NCI-H2029 treated with DMSO at 0.1 percent for 48 hours (cell line): Measurements from ENCODE around the gene SOX8.
"Not testable (repeated sequence)": the region's sequence is repeated elsewhere in the genome, so short reads cannot be mapped to it uniquely, and the experiment has no call there.

Source experiments
- DNase-seq: peaks from one replicate; lab custom pipeline; 2025; lab: John Stamatoyannopoulos, UW

Gene SOX8

DNA sequence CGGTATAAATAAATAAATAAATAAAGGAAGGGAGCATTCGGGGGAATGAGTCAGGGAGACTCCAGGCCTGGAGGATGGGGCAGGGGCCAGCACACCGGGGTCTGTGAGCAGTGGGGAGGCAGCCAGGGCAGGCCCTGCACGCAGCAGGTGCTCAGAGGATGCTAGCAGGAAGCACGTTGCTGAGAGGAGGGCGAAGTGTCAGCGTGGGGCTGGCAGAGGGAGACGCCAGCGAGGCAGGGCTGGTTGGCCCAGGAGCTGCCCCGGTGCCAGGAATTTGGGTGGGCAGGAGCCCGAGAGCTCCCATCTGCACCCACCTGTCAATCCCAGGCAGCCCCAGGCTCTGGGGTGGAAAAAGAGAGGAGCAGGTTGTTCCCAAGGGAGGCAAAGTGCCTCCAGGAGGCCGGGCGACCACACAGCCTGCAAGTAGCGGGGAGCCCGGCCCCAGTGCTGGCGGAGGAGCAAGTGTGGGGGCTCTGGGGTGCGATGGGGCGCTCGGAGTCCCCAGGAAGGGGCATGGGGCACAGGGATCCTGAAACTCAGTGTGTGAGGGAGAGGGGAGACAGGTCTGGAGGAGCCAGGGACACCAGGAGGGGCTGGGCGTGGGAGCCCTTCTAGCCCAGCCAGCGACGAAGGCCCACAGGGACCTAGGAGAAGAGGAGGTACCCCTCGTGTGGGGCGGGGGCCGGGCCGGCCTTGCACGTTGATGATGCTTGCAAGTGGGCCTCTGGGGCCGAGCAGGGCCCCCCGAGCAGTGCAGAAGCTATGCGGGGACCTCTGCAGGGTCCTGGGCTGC, 28.0 kb downstream of the SOX8 start:
- no peak for DNase-seq

DNA sequence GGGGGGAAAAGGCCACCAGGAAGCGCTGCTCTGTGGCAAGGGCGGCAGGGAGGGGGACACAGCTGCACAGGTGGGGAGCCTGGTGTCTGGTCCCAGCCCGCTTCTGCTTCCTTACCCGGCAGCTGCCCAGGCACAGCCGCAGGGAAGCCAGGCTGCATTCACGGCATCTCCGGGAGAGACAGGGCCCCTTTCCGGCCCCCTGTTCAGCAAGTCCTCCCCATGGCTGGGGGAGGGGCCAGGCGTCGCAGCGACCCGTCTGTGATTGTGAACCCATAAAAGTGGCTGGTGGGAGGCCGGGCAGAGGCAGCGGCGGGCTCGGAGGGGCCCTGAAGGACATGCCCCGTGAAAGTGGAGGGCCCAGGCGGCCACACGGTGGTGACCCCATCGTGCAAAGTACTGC, 28.7 kb downstream of the SOX8 start:
- no peak for DNase-seq

DNA sequence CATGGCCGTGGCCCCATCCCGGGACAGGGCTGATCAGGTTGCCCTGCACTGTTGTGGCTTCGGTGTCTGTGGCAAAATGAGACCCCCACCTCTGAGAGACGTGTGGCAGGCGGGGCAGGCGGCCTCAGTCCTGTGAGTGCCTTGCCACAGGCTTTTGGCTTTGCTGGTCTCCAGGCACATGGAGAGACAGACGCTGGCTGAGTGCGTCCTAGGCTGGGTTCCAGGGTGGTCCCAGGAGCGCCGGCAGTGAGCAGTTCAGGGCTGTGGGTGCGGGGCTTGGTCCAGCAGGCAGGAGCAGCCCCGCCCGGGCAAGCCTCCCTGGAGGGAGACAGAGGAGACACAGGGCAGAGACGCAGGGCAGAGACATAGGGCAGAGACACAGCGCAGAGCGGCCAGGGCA, 29.2 kb downstream of the SOX8 start:
- no peak for DNase-seq

DNA sequence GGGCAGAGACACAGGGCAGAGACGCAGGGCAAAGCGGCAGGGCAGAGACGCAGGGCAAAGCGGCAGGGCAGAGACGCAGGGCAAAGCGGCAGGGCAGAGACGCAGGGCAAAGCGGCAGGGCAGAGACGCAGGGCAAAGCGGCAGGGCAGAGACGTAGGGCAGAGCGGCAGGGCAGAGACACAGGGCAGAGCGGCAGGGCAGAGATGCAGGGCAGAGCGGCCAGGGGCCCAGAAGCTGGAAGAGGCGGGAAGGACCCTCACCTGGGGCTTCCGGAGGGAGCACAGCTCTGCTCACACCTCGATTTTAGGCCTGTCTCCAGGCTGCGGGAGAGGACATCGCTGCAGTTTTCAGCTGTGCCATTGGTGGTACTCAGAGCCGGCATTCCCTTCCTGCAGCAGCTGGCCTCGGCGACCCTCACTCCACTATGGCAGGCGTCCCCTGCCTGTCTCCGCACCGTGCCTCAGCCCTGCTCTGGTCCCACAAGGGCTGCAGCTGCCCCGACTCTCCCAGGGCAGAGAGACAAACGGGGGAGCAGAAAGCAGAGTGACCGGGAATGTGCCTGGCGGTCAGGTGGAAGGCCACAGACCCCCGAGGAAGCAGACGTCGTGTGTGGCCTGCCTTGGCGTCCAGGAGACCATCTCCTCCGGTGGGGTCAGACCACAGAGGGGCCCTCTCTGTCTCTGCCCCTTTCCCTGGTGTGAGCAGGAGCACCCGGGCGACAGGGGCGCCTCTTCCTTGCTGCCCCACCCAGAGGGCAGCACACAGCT, 29.9 kb downstream of the SOX8 start:
- no peak for DNase-seq

DNA sequence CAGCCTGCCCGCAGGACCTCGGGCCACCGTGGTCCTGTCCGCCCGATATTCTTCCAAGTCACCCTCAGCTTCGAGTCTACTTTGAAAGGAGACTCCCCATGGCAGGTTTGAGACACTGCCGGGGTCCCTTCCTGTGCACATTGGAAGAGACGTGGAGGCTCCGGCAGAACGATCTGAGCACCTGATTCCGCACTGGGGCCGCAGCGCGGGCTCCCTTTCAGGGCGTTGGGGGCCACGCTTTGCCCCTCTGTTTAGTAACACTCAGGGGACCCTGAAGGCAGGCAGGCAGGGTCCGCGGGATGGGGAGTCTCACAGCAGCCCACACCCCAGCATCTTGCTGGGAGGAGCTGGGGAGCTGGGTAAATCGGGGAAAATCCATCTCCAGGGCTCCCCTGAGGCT, 30.6 kb downstream of the SOX8 start:
- no peak for DNase-seq

DNA sequence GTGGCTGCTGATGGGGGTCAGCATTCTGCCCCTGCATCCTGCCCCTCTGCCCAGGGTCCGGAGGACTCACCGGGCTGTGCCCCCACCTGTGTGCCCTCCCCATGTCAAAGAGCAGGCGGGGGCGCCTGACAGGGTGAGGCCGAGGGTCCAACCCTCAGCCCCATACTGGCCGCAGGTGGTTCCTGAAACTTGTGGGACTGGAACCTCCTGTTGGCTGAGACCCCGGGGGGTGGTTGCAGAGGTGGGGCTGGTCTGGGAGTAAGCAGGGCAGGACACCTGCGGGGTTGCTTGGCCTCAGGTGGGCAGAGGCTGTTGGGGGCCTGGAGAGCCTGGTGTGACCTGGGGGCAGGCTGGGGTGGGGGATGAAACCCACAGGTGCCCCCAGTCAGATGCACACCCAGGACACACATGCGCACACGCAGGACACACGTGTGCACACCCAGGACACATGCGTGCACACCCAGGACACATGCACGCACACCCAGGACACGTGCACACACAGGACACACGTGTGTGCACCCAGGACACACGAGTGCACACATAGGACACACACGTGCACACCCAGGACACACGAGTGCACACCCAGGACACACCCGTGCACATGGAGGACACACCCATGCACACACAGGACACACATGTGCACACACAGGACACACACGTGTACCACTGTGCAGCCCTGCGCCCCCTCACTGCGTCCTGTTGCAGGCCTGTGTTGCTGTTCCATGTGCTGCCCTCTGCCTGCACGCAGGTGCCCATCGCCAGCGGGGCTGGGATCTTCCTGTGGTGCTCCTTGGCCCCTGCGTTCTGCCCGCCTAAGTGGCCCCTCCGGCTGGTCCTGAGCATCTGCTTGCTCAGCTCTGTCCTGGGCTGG, 31.4 kb downstream of the SOX8 start:
- no peak for DNase-seq

DNA sequence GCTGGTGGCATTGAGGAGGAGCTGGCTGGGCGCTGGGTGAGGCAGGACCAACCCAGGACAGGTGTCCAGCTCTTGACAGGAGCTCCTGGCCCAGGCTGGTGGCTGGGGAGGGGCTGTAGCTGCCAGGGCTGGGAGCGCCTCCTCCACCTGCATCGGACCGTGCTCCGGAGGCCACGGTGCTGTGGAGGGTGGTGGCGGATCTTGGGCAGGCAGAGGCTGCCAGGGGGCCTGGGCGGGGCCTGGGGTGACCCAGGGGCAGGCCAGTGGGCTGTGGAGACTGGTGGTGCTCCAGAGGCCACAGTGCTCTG, 32.0 kb downstream of the SOX8 start:
- DNase-seq: no peak

DNA sequence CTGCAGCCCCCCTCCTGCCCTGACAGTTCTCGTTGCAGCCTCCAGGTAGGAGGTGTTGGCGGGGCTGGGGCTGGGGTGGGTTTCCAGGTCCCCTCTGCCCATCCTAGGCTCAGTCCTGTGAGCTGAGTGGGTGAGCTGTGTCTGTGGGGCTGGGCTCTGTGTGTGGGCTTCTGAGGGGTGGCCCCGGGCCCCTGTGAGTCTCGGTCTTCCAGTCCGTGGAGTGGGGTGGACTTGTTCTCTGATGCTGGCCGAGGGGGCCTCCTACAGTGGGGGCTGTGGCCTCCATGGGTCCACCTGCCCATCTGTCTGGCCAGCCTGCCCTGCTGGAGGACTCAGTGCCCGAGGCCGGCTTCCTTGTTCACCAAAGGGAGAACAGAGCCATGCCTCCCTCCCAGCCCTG, 32.7 kb downstream of the SOX8 start:
- no peak for DNase-seq

DNA sequence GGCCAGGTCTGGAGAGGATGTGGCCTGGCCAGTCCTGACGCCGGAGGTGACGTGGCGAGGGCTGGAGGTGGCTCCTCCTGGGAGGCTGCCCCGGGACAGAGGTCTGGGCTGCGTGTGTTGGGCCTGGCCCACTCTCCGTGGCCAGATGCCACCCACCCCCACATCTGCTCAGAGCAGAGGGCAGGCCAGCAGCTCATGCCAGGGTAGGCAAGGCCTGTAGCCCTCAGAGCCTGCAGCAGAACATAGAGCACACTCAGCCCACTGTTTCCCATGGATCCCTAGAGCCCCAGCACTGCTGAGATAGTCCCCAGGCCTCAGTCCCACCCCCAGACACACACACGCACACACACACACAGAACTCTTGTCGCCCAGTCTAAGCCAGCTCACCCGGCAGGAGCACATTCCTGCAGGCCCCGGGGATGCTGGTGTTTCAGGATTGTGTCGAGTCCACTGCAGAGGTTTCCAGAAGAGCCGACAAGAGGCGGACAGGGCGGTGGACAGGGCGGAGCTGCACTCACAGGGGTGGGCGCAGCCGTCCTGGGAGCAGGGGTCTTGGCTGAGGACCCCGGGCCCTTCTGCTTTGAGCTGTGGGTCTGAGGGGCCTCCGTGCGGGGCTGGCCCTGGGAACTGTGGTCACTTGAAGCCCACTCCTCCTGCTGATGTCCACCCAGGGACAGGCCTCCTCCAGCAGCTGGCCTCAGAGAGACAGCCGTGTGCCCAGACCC, 33.4 kb downstream of the SOX8 start:
- DNase-seq: no peak

DNA sequence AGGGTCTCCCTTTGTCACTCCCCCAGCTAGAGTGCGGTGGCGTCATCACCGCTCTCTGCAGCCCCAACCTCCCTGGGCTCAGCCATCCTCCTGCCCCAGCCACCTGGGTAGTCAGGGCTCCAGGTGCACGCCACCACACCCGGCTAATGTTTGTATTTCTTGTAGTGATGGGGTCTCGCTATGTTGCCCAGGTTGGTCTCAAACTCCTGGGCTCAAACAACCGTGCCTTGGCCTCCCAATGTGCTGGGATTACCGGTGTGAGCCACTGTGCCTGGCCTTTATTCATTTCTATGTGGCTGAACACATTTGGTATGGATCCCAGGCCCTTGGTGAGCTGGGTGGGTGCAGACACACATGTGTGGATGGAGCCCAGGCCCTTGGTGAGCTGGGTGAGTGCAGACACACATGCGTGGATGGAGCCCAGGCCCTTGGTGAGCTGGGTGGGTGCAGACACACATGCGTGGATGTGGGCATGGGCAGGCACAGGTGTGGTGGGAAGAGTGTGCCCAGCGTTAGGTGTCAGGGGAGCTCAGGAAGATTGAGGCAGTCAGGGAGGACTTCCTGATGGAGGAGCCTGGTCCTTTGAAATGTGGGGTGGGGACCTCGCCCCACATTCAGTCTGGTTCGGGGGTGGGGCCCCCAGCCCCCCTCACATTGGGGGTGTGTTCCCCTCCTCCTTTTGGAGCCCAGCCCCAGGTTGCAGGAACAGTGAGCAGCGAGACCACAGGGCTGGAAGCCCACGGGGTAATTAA, 37.1 kb downstream of the SOX8 start:
- DNase-seq: no peak

DNA sequence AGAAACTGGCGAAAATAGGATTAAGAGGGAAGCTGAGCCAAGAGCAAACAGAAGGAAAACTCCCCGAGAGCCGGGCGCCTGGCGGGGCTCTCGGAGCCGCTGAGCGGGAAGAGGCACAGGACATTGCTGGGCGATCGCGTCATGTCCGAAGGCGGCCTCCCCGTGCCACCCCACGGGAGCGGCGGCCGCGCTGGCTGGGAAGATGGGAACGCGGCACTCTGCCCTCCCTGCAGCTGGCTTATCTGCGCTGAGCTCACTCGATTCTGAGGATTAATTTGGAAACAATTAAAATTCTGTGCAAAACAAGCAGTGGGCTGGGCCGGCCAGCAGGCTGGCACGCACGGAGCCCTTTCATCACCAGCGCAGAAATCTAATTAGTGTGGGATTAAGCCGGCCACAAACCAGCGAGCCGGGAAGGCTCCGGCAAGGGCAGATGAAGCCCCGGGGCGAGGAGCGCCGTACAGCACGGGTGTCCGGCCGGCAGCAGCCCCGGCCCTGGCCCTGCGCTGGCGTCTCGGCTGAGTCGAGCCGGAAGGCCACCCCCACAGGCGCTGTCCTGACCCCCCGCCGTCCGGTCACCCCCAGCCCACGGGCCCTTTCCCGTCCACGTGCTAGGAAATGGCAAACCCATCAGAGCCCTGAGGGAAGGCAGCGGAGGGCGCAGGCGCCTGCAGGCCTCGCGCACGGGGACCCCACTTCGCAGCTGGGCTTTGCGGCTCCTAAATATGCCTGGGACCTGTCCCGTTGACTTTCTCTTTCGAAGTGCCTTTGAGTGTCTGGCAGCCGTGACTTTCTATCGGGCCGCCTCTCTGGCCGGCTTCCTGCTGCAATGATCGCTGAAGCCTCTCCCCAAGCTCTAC, 37.9 kb downstream of the SOX8 start:
- no peak for DNase-seq

DNA sequence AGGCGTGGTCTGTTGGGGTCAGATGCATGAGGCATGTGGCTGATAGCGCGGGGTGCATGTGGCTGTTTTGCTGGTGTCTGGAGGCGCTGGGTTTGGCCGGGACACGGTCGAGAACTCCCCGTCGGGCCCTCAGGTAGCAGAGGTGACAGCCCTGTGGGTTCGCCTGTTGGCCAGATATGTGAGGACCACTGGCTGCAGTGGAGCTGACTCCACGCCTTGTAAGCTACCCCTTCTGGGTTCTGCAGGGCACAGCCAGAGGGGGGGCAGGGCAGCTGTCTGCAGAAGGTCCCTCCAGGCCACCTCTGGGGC, 38.5 kb downstream of the SOX8 start:
- DNase-seq: no peak

DNA sequence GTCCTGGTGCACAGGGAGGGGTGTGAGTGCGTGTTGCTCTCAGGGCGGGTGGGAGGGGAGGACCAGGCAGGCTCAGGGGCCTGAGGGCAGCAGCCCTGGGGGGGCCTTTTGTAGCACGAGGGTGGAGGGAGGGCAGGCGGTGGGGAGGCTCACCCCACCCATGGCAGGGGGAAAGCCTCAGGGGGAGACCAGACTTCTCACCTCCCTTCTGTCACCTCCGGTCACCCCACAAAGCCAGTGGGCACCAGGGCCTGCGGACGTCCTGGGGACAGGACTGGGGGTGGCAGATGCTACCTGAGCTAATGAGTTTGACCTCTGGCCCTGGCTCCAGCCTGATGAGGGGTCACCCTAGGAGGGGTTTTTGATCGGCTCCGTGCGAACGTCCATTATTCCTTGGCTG, 39.0 kb downstream of the SOX8 start:
- no peak for DNase-seq

DNA sequence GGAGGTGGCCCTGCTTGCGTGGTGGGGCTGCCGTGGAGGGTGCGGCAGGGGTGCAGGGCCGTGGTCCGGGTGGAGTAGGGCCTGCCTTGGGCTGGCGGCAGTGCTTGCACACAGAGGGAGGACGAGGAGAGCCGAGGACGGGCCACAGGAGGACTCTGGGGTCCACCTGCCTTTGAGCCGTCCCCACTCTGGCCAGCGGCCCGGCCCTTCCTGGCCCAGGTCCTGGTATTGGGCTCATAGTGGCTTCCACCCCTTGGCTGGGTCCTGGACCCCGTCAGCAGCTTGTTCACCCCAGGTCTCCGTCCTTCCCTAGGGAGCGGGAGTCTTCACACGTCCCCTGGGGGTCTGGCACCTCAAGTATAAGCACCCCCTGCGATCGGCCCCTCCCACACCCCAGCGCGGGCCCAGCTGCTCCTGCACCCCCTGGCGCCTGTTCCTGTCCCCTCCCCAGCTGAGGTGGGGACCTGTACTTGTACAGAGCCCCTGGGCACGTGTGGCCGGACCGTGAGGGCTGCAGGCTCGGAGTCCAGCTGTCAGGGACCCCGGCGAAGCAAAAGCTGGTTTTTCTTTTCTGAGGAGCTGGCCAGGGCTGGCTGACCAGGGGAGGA, 40.1 kb downstream of the SOX8 start:
- DNase-seq: no peak

DNA sequence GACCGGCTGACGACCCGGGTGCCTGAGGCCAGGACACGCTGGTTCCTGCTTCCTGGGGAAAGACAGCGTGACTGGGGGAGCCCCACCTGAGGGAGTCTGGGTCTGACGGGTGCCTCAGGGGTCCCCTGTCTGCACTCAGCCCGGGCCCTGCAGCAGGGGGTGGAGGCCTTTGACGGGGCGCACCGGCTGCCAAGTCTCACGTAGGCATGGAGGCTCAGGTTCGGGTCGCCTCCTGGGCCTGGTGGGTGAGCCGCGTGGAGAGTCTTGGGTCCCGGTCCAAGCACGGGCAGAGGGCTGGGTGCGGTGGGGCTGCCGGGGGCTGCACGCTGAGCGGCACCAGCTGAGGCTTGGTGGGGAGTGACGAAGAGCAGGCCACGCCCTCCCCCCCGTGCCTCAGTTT, 40.9 kb downstream of the SOX8 start:
- DNase-seq: no peak

DNA sequence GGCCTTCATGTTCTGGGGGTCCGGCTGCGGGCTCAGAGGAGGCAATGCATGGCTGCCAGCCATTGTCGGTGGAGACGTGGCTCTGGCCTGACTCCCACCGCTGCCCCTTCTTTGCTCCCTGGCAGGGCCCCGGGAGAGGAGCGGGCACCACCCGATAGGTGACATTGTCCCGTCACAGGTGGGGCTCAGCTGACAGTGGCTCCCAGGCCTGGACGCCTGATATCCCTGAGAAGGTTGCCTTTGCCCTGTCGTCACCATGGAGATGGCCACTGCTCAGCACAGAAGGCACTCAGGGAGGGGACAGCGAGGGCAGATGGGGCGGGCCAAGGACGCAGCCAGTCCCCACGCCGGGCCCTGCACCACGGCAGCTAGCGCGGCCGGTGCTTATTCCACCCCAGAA, 42.6 kb downstream of the SOX8 start:
- no peak for DNase-seq

DNA sequence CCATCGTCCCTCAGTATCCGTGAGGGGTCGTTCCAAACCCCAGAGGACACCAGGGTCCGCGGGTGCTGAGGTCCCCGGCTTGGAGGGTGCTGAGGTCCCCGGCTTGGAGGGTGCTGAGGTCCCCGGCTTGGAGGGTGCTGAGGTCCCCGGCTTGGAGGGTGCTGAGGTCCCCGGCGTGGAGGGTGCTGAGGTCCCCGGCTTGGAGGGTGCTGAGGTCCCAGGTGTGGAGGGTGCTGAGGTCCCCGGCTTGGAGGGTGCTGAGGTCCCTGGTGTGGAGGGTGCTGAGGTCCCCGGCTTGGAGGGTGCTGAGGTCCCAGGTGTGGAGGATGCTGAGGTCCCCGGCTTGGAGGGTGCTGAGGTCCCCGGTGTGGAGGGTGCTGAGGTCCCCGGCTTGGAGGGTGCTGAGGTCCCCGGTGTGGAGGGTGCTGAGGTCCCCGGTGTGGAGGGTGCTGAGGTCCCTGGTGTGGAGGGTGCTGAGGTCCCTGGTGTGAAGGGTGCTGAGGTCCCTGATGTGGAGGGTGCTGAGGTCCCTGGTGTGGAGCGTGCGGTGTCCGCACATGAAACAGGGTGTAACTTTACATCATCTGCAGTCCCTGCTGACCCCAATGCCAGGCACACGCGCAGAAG, 43.7 kb downstream of the SOX8 start:
- DNase-seq: not testable (repeated sequence)

DNA sequence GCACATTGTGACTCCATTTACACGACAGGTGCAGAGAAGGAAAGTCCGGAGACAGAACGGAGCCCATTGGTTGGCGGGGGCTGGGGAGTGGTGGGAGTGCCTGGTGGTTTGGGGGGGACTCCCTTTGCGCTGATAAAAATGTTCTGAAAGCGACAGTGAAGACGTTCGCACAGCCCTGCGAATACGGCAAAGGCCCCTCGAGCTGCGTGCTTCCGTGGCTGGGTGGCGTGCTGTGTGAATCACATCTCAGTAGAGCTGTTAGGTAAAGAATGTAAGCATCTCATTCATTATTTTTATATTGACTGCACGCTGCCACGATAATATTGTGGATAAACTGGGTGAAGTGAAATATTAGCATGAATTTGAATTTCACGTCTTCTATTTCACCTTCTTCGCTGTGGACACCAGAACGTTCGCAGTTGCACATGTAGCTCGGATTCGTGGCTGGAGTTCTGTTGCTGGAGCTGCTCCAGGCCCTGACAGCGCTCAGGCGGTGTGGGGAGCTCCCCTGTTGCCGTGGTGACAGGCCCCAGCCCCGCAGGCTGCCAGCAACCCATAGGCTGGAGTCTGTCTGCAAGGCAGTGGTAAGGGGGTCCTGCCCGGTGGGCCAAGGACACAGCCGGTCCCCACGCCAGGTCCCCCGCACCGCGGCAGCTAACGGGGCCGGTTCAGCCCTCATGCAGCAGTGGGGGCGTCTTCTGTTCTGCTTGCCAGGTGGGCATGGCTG, 44.6 kb downstream of the SOX8 start:
- DNase-seq: no peak
